Measurements from ENCODE around the gene CDK5RAP3. TPM values are rescaled to one million over a fixed set of nuclear protein-coding genes. Genes with fewer than 3 reads are reported as not detected.

The CDK5RAP3 gene
- polyA plus RNA-seq, 1 donor from 2014 or later: 343 TPM

- TF ChIP-seq EP300 (conservative IDR thresholded peaks at IDR 0.05; ENCODE audit: poor library complexity, severe bottlenecking) (no peak), TAF1 (IDR thresholded peaks at IDR 0.05; ENCODE audit: low read depth) (no peak), CTCF (IDR thresholded peaks at IDR 0.05; ENCODE audit: poor library complexity, severe bottlenecking) (no peak), EZH2 (IDR thresholded peaks at IDR 0.05; ENCODE audit: borderline replicate concordance, insufficient read depth, low read length, poor library complexity, severe bottlenecking) (no peak), POLR2AphosphoS5 (IDR thresholded peaks at IDR 0.05) (no peak), RAD21 (conservative IDR thresholded peaks at IDR 0.05) (no peak), MXI1 (conservative IDR thresholded peaks at IDR 0.05; ENCODE audit: poor library complexity, severe bottlenecking) (no peak), SMC3 (conservative IDR thresholded peaks at IDR 0.05; ENCODE audit: poor library complexity) (no peak)
- TF ChIP-seq, protein P1, sequence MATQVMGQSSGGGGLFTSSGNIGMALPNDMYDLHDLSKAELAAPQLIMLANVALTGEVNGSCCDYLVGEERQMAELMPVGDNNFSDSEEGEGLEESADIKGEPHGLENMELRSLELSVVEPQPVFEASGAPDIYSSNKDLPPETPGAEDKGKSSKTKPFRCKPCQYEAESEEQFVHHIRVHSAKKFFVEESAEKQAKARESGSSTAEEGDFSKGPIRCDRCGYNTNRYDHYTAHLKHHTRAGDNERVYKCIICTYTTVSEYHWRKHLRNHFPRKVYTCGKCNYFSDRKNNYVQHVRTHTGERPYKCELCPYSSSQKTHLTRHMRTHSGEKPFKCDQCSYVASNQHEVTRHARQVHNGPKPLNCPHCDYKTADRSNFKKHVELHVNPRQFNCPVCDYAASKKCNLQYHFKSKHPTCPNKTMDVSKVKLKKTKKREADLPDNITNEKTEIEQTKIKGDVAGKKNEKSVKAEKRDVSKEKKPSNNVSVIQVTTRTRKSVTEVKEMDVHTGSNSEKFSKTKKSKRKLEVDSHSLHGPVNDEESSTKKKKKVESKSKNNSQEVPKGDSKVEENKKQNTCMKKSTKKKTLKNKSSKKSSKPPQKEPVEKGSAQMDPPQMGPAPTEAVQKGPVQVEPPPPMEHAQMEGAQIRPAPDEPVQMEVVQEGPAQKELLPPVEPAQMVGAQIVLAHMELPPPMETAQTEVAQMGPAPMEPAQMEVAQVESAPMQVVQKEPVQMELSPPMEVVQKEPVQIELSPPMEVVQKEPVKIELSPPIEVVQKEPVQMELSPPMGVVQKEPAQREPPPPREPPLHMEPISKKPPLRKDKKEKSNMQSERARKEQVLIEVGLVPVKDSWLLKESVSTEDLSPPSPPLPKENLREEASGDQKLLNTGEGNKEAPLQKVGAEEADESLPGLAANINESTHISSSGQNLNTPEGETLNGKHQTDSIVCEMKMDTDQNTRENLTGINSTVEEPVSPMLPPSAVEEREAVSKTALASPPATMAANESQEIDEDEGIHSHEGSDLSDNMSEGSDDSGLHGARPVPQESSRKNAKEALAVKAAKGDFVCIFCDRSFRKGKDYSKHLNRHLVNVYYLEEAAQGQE (IDR thresholded peaks at IDR 0.05; ENCODE audit: borderline replicate concordance): no peak
- H3K27me3 ChIP-seq (ENCODE audit: insufficient read depth, low read depth, low read length): no peaks in the 10 kb centered on the region
- no peak overlapping the region for H3K4me3 ChIP-seq (ENCODE audit: low read length)
- H2AFZ ChIP-seq (ENCODE audit: low read depth, low read length): no peak overlapping the region
- no peaks in the 10 kb centered on the region for H3K36me3 ChIP-seq (ENCODE audit: insufficient read depth, low read length)
- H3K4me2 ChIP-seq (ENCODE audit: low read length): no peak overlapping the region
- no peaks in the 10 kb centered on the region for H3K79me2 ChIP-seq (replicated peaks; ENCODE audit: insufficient read depth, low read length)
- no peak overlapping the region for H3K9ac ChIP-seq (ENCODE audit: low read length)
- no peaks in the 10 kb centered on the region for H3K9me2 ChIP-seq (ENCODE audit: insufficient read depth, low read length)
- H4K20me1 ChIP-seq (ENCODE audit: insufficient read depth): no peaks in the 10 kb centered on the region
- H3F3A ChIP-seq (ENCODE audit: insufficient read depth, low read length, poor library complexity, severe bottlenecking): no peaks in the 10 kb centered on the region
- no peaks in the 10 kb centered on the region for H3K9me3 ChIP-seq (ENCODE audit: low read length)
- H3K27ac ChIP-seq (ENCODE audit: low read length): no peak overlapping the region
Measured at GRCh38 chr17:47995241-47995935, 24.5 kb downstream of the CDK5RAP3 start.

GRCh38 chr17:47996201-47996600 is 25.3 kb downstream of the CDK5RAP3 start:
- TF ChIP-seq MXI1 (conservative IDR thresholded peaks at IDR 0.05; ENCODE audit: poor library complexity, severe bottlenecking): no peak
- no peak for TF ChIP-seq EP300 (conservative IDR thresholded peaks at IDR 0.05; ENCODE audit: poor library complexity, severe bottlenecking)
- no peak for TF ChIP-seq RAD21 (conservative IDR thresholded peaks at IDR 0.05)
- TF ChIP-seq POLR2AphosphoS5 (IDR thresholded peaks at IDR 0.05): no peak
- no peak for TF ChIP-seq TAF1 (IDR thresholded peaks at IDR 0.05; ENCODE audit: low read depth)
- TF ChIP-seq SMC3 (conservative IDR thresholded peaks at IDR 0.05; ENCODE audit: poor library complexity): no peak
- no peak for TF ChIP-seq EZH2 (IDR thresholded peaks at IDR 0.05; ENCODE audit: borderline replicate concordance, insufficient read depth, low read length, poor library complexity, severe bottlenecking)
- no peak for TF ChIP-seq CTCF (IDR thresholded peaks at IDR 0.05; ENCODE audit: poor library complexity, severe bottlenecking)
- TF ChIP-seq, protein P1 (IDR thresholded peaks at IDR 0.05; ENCODE audit: borderline replicate concordance): no peak
- Histone ChIP-seq H3K36me3 (ENCODE audit: insufficient read depth, low read length) (no peaks in the 10 kb centered on the region), H2AFZ (ENCODE audit: low read depth, low read length) (no peak overlapping the region), H3K9ac (ENCODE audit: low read length) (no peak overlapping the region), H3K4me3 (ENCODE audit: low read length) (no peak overlapping the region), H3K4me2 (ENCODE audit: low read length) (no peak overlapping the region), H4K20me1 (ENCODE audit: insufficient read depth) (no peaks in the 10 kb centered on the region), H3K27ac (ENCODE audit: low read length) (no peak overlapping the region), H3K27me3 (ENCODE audit: insufficient read depth, low read depth, low read length) (no peaks in the 10 kb centered on the region), H3K9me2 (ENCODE audit: insufficient read depth, low read length) (no peaks in the 10 kb centered on the region), H3K9me3 (ENCODE audit: low read length) (no peaks in the 10 kb centered on the region), H3K79me2 (replicated peaks; ENCODE audit: insufficient read depth, low read length) (no peaks in the 10 kb centered on the region), H3F3A (ENCODE audit: insufficient read depth, low read length, poor library complexity, severe bottlenecking) (no peaks in the 10 kb centered on the region)
